DOHH2 (cell line): ENCODE results near the gene MRPS7.

Experiments
- H3F3A ChIP-seq: fragments of 200-600 bp; sonication (generic), shearing (Covaris generic); 2 replicates; pipeline ENCODE4 v1.6.0; 2016; ENCODE audit warnings: antibody characterized with exemption, mild to moderate bottlenecking; ENCODE audit not compliant: control insufficient read depth, insufficient read depth
- H3K27ac ChIP-seq: fragments of 200-600 bp; sonication (generic); 2 replicates; pipeline ENCODE4 v1.5.1; 2014; ENCODE audit warnings: low read depth, mild to moderate bottlenecking, low read length, moderate library complexity
- H3K27me3 ChIP-seq: fragments of 200-600 bp; sonication (generic); 2 replicates; pipeline ENCODE4 v1.6.1; 2014; ENCODE audit warnings: mild to moderate bottlenecking, low read length, mixed read lengths; ENCODE audit not compliant: control insufficient read depth
- H3K36me3 ChIP-seq: fragments of 200-600 bp; sonication (generic); 2 replicates; pipeline ENCODE4 v1.6.1; 2014; ENCODE audit warnings: mild to moderate bottlenecking, low read length, moderate library complexity, mixed read lengths; ENCODE audit not compliant: control insufficient read depth
- H3K4me1 ChIP-seq: fragments of 200-600 bp; sonication (generic); 2 replicates; pipeline ENCODE4 v1.6.1; 2014; ENCODE audit warnings: mild to moderate bottlenecking, low read length, mixed read lengths; ENCODE audit not compliant: control insufficient read depth
- H3K4me2 ChIP-seq: fragments of 200-600 bp; sonication (generic); 2 replicates; pipeline ENCODE4 v1.6.0; 2014; ENCODE audit warnings: mild to moderate bottlenecking, low read length, moderate library complexity
- H3K4me3 ChIP-seq: fragments of 200-600 bp; sonication (generic); 2 replicates; pipeline ENCODE4 v1.5.1; 2014; ENCODE audit warnings: mild to moderate bottlenecking, low read length, mixed read lengths
- H3K79me2 ChIP-seq: fragments of 200-600 bp; sonication (generic); 2 replicates; pipeline ENCODE4 v1.6.1; 2014; ENCODE audit warnings: mild to moderate bottlenecking, low read length, mixed read lengths; ENCODE audit not compliant: control insufficient read depth
- H3K9me2 ChIP-seq: fragments of 200-600 bp; sonication (generic); replicated peaks from 2 replicates; pipeline ENCODE4 v1.6.1; 2014; ENCODE audit warnings: mild to moderate bottlenecking, low read length, mixed read lengths; ENCODE audit not compliant: control insufficient read depth
- H3K9me3 ChIP-seq: fragments of 200-600 bp; sonication (generic); 2 replicates; pipeline ENCODE4 v1.6.1; 2014; ENCODE audit warnings: antibody characterized with exemption, low read length, mixed read lengths; ENCODE audit not compliant: control insufficient read depth, insufficient read depth
- H4K20me1 ChIP-seq: fragments of 200-600 bp; sonication (generic); 2 replicates; pipeline ENCODE4 v1.6.0; 2014; ENCODE audit warnings: low read depth, mild to moderate bottlenecking, antibody characterized with exemption, low read length, moderate library complexity; ENCODE audit not compliant: control insufficient read depth, insufficient read depth
- EZH2phosphoT487 ChIP-seq: fragments of 200-600 bp; sonication (generic); IDR thresholded peaks from 2 replicates; pipeline ENCODE4 v1.6.1; 2017; ENCODE audit warnings: borderline replicate concordance, mild to moderate bottlenecking, antibody characterized with exemption, low read length, moderate library complexity, mixed read lengths
- TF ChIP-seq, protein P1 (sequence below): fragments of 200-600 bp; sonication (generic); IDR thresholded peaks from one replicate; pipeline ENCODE4 v1.5.1; 2014; ENCODE audit warnings: antibody characterized with exemption, mild to moderate bottlenecking, low read depth, low read length; ENCODE audit not compliant: poor library complexity, severe bottlenecking

Gene MRPS7

DNA sequence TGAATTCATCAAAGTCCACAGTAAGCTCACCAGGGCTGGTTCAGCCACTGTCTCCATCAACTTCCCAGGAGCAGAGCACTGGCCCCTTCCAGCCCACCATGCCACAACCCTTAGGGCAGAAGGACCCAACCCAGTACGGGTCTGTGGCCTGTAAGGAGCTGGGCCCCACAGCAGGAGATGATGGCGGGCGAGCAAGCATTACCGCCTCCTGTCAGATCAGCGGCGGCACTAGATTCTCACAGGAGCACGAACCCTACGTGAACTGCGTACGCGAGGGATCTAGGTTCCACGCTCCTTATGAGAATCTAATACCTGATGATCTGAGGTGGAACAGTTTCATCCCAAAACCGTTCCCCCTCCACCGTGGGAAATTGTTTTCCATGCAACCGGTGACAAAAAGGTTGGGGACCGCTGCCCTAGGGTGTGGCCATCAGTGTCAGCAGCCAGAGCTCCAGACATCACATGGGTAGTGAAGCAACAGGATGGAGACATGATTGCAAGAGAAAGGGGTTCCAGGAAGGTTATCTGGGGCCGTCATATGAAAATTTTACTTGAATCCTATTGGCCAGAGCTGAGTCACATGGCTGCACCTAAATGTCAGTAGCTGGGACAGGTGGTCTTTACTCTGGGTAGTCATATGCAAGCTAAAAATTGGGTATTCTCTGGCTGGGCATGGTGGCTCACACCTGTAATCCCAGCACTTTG lies 40.0 kb downstream of the MRPS7 start:
- no peaks in the 10 kb centered on the region for H3K27me3 ChIP-seq
- H3K36me3 ChIP-seq: no peaks in the 10 kb centered on the region
- H3F3A ChIP-seq: peaks cover 13% of the 10 kb centered on the region
- peaks cover 19% of the 10 kb centered on the region for H3K4me1 ChIP-seq
- no peak overlapping the region for H3K27ac ChIP-seq
- H3K9me3 ChIP-seq: no peaks in the 10 kb centered on the region
- H3K9me2 ChIP-seq: no peaks in the 10 kb centered on the region
- no peak overlapping the region for H3K4me2 ChIP-seq
- H3K4me3 ChIP-seq: no peak overlapping the region
- no peaks in the 10 kb centered on the region for H4K20me1 ChIP-seq
- TF ChIP-seq EZH2phosphoT487: no peak
- TF ChIP-seq, protein P1, sequence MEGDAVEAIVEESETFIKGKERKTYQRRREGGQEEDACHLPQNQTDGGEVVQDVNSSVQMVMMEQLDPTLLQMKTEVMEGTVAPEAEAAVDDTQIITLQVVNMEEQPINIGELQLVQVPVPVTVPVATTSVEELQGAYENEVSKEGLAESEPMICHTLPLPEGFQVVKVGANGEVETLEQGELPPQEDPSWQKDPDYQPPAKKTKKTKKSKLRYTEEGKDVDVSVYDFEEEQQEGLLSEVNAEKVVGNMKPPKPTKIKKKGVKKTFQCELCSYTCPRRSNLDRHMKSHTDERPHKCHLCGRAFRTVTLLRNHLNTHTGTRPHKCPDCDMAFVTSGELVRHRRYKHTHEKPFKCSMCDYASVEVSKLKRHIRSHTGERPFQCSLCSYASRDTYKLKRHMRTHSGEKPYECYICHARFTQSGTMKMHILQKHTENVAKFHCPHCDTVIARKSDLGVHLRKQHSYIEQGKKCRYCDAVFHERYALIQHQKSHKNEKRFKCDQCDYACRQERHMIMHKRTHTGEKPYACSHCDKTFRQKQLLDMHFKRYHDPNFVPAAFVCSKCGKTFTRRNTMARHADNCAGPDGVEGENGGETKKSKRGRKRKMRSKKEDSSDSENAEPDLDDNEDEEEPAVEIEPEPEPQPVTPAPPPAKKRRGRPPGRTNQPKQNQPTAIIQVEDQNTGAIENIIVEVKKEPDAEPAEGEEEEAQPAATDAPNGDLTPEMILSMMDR: no peak
- no peaks in the 10 kb centered on the region for H3K79me2 ChIP-seq

DNA sequence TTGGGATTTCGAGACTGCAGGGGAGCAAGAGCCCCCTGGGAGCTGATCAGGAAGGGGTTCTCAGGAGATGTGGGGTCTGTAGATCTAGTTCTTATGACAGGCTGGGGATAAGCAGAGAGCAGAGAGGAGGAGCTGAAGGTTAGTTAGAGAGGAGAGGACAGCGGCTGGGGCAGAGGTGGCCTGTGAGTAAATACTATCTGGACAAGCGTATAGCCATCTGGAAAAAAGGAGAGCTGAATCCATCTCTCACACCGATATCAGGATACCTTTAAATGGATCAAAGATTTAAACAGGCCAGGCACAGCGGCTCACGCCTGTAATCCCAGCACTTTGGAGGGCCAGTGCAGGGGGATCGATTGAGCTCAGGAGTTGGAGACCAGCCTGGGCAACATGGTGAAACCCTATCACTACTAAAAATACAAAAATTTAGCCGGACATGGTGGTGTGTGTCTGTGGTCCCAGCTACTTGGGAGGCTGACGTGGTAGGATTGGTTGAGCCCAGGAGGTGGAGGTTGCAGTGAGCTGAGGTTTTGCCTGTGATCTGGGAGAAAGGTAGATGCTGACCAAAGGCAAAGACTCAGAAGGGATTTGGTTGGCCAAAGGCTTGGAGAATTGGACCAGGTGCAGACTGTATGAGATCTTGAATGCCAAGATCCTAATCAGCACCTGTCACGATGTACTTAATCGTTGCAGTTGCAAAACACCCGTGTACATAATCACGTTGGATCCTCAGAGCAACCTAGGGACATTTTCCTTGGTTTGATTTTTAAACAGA lies 46.5 kb downstream of the MRPS7 start:
- TF ChIP-seq, protein P1: no peak
- no peak for TF ChIP-seq EZH2phosphoT487
- no peaks in the 10 kb centered on the region for H3K9me3 ChIP-seq
- H3K4me2 ChIP-seq: no peak overlapping the region

DNA sequence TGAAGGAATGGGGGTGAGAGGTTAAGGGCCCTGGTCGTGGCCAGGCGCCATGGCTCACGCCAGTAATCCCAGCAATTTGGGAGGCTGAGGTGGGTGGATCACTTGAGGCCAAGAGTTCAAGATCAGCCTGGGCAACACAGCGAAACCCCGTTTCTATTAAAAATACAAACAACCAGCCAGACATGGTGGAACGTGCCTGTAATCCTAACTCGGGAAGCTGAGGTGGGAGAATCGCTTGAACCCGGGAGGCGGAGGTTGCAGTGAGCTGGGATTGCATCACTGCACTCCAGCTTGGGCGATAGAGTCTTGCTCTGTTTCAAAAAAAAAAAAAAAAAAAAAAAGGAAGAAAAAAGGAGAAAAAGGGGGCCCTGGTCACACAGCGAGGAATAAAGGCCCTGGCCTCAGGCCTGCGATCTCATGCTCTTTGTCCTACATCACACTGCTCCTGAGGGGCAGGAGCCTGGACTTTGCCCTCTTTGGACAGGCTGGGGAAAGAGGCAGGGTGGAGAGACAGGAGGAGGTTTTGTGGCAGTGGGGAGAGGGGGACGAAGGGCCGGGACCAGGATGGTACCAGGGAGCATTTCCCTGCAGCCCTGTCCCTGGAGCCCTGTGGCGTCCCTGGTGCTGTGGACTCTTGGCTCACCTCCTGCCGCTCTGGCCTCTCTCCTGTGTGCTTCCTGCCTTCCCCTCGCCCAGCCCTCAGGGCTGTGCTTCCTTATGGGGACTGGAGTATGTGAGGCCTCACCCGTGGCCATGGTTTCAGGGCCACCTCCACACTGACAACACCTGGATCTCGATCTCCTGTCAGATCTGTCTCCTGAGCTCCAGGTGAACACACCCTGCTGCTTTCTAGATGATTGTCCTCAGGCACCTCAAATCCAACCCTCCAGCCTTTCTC lies 47.3 kb downstream of the MRPS7 start:
- Histone ChIP-seq H3K4me1 (peaks cover 20% of the 10 kb centered on the region), H3K9me2 (no peaks in the 10 kb centered on the region), H3K27me3 (no peaks in the 10 kb centered on the region), H3F3A (no peaks in the 10 kb centered on the region), H3K27ac (no peak overlapping the region), H3K9me3 (no peaks in the 10 kb centered on the region), H3K36me3 (no peaks in the 10 kb centered on the region), H4K20me1 (no peaks in the 10 kb centered on the region), H3K79me2 (no peaks in the 10 kb centered on the region), H3K4me3 (no peak overlapping the region), H3K4me2 (no peak overlapping the region)
- no peak for TF ChIP-seq EZH2phosphoT487
- TF ChIP-seq, protein P1: no peak

More for the DNA sequence above, 46.5 kb downstream of the MRPS7 start:
- Histone ChIP-seq H3K79me2 (no peaks in the 10 kb centered on the region), H3K4me3 (no peak overlapping the region), H4K20me1 (no peaks in the 10 kb centered on the region), H3K27me3 (no peaks in the 10 kb centered on the region), H3K9me2 (no peaks in the 10 kb centered on the region), H3K4me1 (peaks cover 13% of the 10 kb centered on the region), H3F3A (no peaks in the 10 kb centered on the region), H3K36me3 (no peaks in the 10 kb centered on the region), H3K27ac (no peak overlapping the region)
